Hepatocyte (in vitro differentiated cells): ENCODE data around the gene UPF2.

Source experiments
- EZH2phosphoT487 ChIP-seq: fragments of 200-600 bp; sonication (generic); IDR thresholded peaks from one replicate; pipeline ENCODE4 v1.6.1; 2018; ENCODE audit warnings: antibody characterized with exemption, mild to moderate bottlenecking, low read depth, moderate library complexity; ENCODE audit not compliant: unreplicated experiment, severe bottlenecking
- TF ChIP-seq, protein P1 (sequence below): fragments of 200-600 bp; sonication (generic); IDR thresholded peaks from 2 replicates; pipeline ENCODE4 v1.5.1; 2016; ENCODE audit warnings: antibody characterized with exemption, mild to moderate bottlenecking; ENCODE audit not compliant: poor library complexity

DNA sequence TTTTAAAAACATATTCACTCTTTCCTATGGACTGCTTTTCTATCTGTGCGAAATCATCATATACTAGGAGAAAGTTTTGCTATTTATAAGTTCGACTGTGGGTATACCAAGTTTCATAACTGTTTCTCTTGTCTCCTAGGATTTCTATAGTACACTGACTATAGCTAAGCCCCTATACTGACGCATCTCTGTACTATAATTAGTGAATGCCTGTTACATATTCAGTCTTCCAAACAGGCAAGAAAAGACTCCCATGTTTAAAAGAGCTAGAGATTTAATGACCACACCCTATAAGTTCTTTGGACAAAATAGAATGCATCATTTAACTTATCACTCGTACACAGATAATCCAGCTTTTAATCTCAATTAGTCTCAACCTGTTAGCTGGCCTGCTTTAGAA, 80.8 kb downstream of the UPF2 start:
- TF ChIP-seq, protein P1, sequence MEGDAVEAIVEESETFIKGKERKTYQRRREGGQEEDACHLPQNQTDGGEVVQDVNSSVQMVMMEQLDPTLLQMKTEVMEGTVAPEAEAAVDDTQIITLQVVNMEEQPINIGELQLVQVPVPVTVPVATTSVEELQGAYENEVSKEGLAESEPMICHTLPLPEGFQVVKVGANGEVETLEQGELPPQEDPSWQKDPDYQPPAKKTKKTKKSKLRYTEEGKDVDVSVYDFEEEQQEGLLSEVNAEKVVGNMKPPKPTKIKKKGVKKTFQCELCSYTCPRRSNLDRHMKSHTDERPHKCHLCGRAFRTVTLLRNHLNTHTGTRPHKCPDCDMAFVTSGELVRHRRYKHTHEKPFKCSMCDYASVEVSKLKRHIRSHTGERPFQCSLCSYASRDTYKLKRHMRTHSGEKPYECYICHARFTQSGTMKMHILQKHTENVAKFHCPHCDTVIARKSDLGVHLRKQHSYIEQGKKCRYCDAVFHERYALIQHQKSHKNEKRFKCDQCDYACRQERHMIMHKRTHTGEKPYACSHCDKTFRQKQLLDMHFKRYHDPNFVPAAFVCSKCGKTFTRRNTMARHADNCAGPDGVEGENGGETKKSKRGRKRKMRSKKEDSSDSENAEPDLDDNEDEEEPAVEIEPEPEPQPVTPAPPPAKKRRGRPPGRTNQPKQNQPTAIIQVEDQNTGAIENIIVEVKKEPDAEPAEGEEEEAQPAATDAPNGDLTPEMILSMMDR, result no peak
- no peak for TF ChIP-seq EZH2phosphoT487
